ENCODE measurements around the gene FILIP1. TPM values are rescaled to one million over a fixed set of nuclear protein-coding genes. Genes with fewer than 3 reads are reported as not detected.

Gene FILIP1
- total and polyA plus RNA-seq, 2 of the 8 experiments (the other 6 are each of a cell fraction or from before 2014, with no cell fraction given), result 2.4 to 5.7 TPM

- TF ChIP-seq, protein P1, sequence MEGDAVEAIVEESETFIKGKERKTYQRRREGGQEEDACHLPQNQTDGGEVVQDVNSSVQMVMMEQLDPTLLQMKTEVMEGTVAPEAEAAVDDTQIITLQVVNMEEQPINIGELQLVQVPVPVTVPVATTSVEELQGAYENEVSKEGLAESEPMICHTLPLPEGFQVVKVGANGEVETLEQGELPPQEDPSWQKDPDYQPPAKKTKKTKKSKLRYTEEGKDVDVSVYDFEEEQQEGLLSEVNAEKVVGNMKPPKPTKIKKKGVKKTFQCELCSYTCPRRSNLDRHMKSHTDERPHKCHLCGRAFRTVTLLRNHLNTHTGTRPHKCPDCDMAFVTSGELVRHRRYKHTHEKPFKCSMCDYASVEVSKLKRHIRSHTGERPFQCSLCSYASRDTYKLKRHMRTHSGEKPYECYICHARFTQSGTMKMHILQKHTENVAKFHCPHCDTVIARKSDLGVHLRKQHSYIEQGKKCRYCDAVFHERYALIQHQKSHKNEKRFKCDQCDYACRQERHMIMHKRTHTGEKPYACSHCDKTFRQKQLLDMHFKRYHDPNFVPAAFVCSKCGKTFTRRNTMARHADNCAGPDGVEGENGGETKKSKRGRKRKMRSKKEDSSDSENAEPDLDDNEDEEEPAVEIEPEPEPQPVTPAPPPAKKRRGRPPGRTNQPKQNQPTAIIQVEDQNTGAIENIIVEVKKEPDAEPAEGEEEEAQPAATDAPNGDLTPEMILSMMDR (IDR thresholded peaks at IDR 0.05; ENCODE audit: control extremely low read depth in 1 of 3, insufficient read depth in 1 of 3, low read depth in 1 of 3, low read length in 3 of 3), result no peak
These were observed 56.1 kb downstream of the FILIP1 start (continued) for GRCh38 chr6:75437421-75437891.

Data from H1 (cell line).